HepG2 (cell line): Measurements from ENCODE around the gene ANKZF1. TPM values are rescaled to one million over a fixed set of nuclear protein-coding genes. Genes with fewer than 3 reads are reported as not detected.

Experiments
- BRD4 ChIP-seq: sonication (generic); formaldehyde crosslinking; IDR thresholded peaks from 2 replicates; pipeline ENCODE4 v1.4.0; 2020; ENCODE audit warnings: missing genetic modification reagents
- CENPBD1 ChIP-seq: sonication (generic); formaldehyde crosslinking; IDR thresholded peaks from 2 replicates; pipeline ENCODE4 v1.8.0; 2022; ENCODE audit warnings: missing genetic modification reagents, low read depth, mild to moderate bottlenecking, borderline replicate concordance
- GATAD1 ChIP-seq: IDR thresholded peaks from 2 replicates; pipeline ENCODE4 v1.6.1; 2016; ENCODE audit warnings: missing genetic modification reagents, missing compliant biosample characterization
- GPN1 ChIP-seq: sonication (generic); formaldehyde crosslinking; IDR thresholded peaks from 2 replicates; pipeline ENCODE4 v1.5.1; 2020; ENCODE audit warnings: missing genetic modification reagents, borderline replicate concordance
- GZF1 ChIP-seq: sonication (generic); formaldehyde crosslinking; IDR thresholded peaks from 2 replicates; pipeline ENCODE4 v1.5.1; 2020; ENCODE audit warnings: mild to moderate bottlenecking, missing genetic modification reagents
- JUN ChIP-seq: sonication (generic); formaldehyde crosslinking; IDR thresholded peaks from 2 replicates; pipeline ENCODE4 v1.4.0; 2020; ENCODE audit warnings: mild to moderate bottlenecking, missing genetic modification reagents
- PHF21A ChIP-seq: sonication (generic); formaldehyde crosslinking; IDR thresholded peaks from 2 replicates; pipeline ENCODE4 v1.5.0; 2020; ENCODE audit warnings: mild to moderate bottlenecking, missing genetic modification reagents
- POLR2A ChIP-seq, 2 experiments: IDR thresholded peaks; 2 replicates each; pipeline ENCODE4 v1.6.1; 2011; ENCODE audit warnings: low read depth in 2 of 2, low read length in 2 of 2, mild to moderate bottlenecking in 1 of 2, moderate library complexity in 1 of 2; ENCODE audit not compliant: insufficient read depth in 1 of 2
- POLR2AphosphoS2 ChIP-seq: IDR thresholded peaks from 2 replicates; pipeline ENCODE4 v1.6.1; 2011; ENCODE audit warnings: low read depth, low read length, improper control_type of control experiment
- SMYD3 ChIP-seq: sonication (generic); formaldehyde crosslinking; IDR thresholded peaks from 2 replicates; pipeline ENCODE4 v1.8.1; 2023; ENCODE audit warnings: mild to moderate bottlenecking, missing genetic modification reagents
- TEF ChIP-seq: sonication (generic); formaldehyde crosslinking; IDR thresholded peaks from 2 replicates; pipeline ENCODE4 v1.5.0; 2020; ENCODE audit warnings: missing genetic modification reagents
- YY1 ChIP-seq: IDR thresholded peaks from 2 replicates; pipeline ENCODE4 v1.6.1; 2011; ENCODE audit warnings: low read length, low read depth, moderate library complexity, mild to moderate bottlenecking; ENCODE audit not compliant: insufficient read depth, insufficient replicate concordance
- ZNF260 ChIP-seq: sonication (generic); formaldehyde crosslinking; IDR thresholded peaks from 2 replicates; pipeline ENCODE4 v1.4.0; 2020; ENCODE audit warnings: missing genetic modification reagents, low read depth, mild to moderate bottlenecking, borderline replicate concordance
- ZNF292 ChIP-seq: sonication (generic); formaldehyde crosslinking; IDR thresholded peaks from 2 replicates; pipeline ENCODE4 v1.8.1; 2022; ENCODE audit warnings: mild to moderate bottlenecking, low read depth, missing genetic modification reagents, borderline replicate concordance
- ZNF431 ChIP-seq: sonication (generic); formaldehyde crosslinking; IDR thresholded peaks from 2 replicates; pipeline ENCODE4 v1.9.0; 2022; ENCODE audit warnings: missing genetic modification reagents, low read depth, mild to moderate bottlenecking, borderline replicate concordance
- polyA plus RNA-seq, 8 experiments: library from polyadenylated mRNA; depleted of rRNA in 3 of 8; stranded (reverse) in 7 of 8; unstranded in 1 of 8; fragments of >200 nt; fragmentation: Illumina TruSeq in 4 of 8; extraction: Trizol in 4 of 8; gene quantifications; 2 replicates each; pipeline versions ENCODE4 v1.2.1 to v1.2.3, GENCODE V29; 2011 to 2016; ENCODE audit warnings: low read depth in 4 of 8, missing spikeins in 1 of 8, mixed read lengths in 1 of 8; ENCODE audit not compliant: insufficient read depth in 1 of 8
- total RNA-seq, 5 experiments: library from RNA; depleted of rRNA; stranded (reverse); fragments of >200 nt; fragmentation: Illumina TruSeq; extraction: Trizol; gene quantifications; 2 replicates each; pipeline ENCODE4 v1.2.3, GENCODE V29; 2016; ENCODE audit warnings: low read depth in 1 of 5
- TF ChIP-seq, protein P1 (sequence below), 2 experiments: fragments of 450-650 bp in 1 of 2; sonication (generic) in 1 of 2; formaldehyde crosslinking in 1 of 2; IDR thresholded peaks; 2 replicates each; pipeline versions ENCODE4 v1.6.1 to v1.8.0; 2016 to 2022; ENCODE audit warnings: antibody characterized with exemption in 1 of 2, mild to moderate bottlenecking in 1 of 2, missing genetic modification reagents in 1 of 2
- TF ChIP-seq, protein P2 (sequence below): sonication (generic); formaldehyde crosslinking; IDR thresholded peaks from 2 replicates; pipeline ENCODE4 v1.4.0; 2020; ENCODE audit warnings: missing genetic modification reagents

ANKZF1 gene
- total and polyA plus RNA-seq, 2 of the 13 experiments (the other 11 are each of a cell fraction or from before 2014, with no cell fraction given), result 25.3 to 128 TPM

DNA sequence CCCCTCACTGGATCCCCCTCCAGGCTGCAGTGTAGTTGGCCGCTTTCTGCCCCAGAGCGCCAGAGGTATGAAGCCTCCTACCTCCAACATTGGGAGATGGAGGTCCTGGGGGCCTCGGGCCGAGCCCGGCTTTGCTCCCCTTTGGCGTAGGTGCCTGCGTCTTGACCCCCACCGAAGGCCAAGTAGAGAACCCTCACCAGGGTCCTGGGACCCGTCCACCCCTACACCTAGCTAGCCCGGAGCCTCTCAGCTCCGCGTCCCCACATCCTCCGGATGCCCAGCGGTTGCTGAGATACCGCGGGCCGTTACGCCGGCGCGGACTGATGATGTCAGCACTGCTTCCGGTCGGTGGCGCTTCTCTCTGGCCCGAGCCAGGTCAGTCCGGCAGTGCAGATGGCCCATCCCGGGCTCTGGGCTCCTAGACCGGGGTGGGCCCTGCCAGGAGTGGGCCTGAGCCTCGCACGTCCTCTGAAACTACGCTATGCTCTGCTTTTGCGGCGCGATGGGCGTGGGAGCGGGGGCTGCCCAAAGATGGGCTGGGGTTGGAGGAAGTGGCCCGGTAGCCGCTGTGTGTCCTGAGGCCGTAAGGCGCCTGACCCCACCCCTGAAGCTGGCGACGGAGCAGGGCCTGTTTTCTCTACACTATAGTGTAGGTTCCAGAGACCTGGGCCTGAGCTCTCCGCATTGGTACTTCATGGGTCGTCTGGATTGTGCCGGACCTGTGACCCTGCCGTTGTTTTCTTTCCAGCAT, 15.7 kb downstream of the ANKZF1 start, which contains the start of the genes GLB1L and STK16 (continued):
- TF ChIP-seq, protein P1, sequence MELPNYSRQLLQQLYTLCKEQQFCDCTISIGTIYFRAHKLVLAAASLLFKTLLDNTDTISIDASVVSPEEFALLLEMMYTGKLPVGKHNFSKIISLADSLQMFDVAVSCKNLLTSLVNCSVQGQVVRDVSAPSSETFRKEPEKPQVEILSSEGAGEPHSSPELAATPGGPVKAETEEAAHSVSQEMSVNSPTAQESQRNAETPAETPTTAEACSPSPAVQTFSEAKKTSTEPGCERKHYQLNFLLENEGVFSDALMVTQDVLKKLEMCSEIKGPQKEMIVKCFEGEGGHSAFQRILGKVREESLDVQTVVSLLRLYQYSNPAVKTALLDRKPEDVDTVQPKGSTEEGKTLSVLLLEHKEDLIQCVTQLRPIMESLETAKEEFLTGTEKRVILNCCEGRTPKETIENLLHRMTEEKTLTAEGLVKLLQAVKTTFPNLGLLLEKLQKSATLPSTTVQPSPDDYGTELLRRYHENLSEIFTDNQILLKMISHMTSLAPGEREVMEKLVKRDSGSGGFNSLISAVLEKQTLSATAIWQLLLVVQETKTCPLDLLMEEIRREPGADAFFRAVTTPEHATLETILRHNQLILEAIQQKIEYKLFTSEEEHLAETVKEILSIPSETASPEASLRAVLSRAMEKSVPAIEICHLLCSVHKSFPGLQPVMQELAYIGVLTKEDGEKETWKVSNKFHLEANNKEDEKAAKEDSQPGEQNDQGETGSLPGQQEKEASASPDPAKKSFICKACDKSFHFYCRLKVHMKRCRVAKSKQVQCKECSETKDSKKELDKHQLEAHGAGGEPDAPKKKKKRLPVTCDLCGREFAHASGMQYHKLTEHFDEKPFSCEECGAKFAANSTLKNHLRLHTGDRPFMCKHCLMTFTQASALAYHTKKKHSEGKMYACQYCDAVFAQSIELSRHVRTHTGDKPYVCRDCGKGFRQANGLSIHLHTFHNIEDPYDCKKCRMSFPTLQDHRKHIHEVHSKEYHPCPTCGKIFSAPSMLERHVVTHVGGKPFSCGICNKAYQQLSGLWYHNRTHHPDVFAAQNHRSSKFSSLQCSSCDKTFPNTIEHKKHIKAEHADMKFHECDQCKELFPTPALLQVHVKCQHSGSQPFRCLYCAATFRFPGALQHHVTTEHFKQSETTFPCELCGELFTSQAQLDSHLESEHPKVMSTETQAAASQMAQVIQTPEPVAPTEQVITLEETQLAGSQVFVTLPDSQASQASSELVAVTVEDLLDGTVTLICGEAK (IDR thresholded peaks at IDR 0.05), result peak; percentile 35
- TF ChIP-seq, protein P1 (CRISPR knock-in tag; IDR thresholded peaks at IDR 0.05), result peak; percentile 90
- TF ChIP-seq BRD4 (CRISPR knock-in tag) (peak; percentile 97), ZNF260 (CRISPR knock-in tag) (no peak), POLR2A (IDR thresholded peaks at IDR 0.05; ENCODE audit: insufficient read depth in 1 of 2, low read depth in 2 of 2, low read length in 2 of 2) (peak in 1 of 2 experiments; percentile 91; a peak in 2 of 4 replicates), TEF (CRISPR knock-in tag) (0 out of 2 replicates have a peak, but pooled peaks have one; percentile 54), SMYD3 (CRISPR knock-in tag) (no peak), ZNF431 (peak; percentile 59; the same call in 1 of the 2 replicates), ZNF292 (0 out of 2 replicates have a peak, but pooled peaks have one; percentile 70), GPN1 (no peak), CENPBD1 (no peak), POLR2AphosphoS2 (0 out of 2 replicates have a peak, but pooled peaks have one; percentile 44), YY1 (peak; percentile 63), GATAD1 (CRISPR knock-in tag) (peak; percentile 99), JUN (CRISPR knock-in tag) (no peak; the same call in 1 of the 2 replicates), GZF1 (CRISPR knock-in tag) (peak; percentile 87), PHF21A (CRISPR knock-in tag) (peak; percentile 93)
- TF ChIP-seq, protein P2, sequence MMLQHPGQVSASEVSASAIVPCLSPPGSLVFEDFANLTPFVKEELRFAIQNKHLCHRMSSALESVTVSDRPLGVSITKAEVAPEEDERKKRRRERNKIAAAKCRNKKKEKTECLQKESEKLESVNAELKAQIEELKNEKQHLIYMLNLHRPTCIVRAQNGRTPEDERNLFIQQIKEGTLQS (CRISPR knock-in tag), result peak; percentile 69
